Nephron (organoid): ENCODE results near the gene DIS3L2.

Experiments used
- H3K27ac Mint-ChIP-seq, 3 experiments: 2 replicates each; pipeline ENCODE4 v1.8.0; 2020; ENCODE audit warnings: mixed read lengths in 3 of 3, mild to moderate bottlenecking in 2 of 3, moderate library complexity in 1 of 3
- H3K27me3 Mint-ChIP-seq: 2 replicates; pipeline ENCODE4 v1.8.0; 2021; ENCODE audit warnings: low read depth, mild to moderate bottlenecking, moderate library complexity, mixed read lengths
- H3K36me3 Mint-ChIP-seq: 2 replicates; pipeline ENCODE4 v1.8.0; 2020; ENCODE audit warnings: low read depth, mixed read lengths
- H3K4me1 Mint-ChIP-seq: 2 replicates; pipeline ENCODE4 v1.8.0; 2020; ENCODE audit warnings: mixed read lengths
- H3K4me3 Mint-ChIP-seq, 3 experiments: 2 replicates each; pipeline ENCODE4 v1.8.0; 2020; ENCODE audit warnings: mild to moderate bottlenecking in 3 of 3, mixed read lengths in 3 of 3, moderate library complexity in 2 of 3
- H3K9me3 Mint-ChIP-seq: 2 replicates; pipeline ENCODE4 v1.8.0; 2020; ENCODE audit warnings: mixed read lengths
- CTCF ChIP-seq, 3 experiments: fragments of 200-600 bp; sonication (generic); IDR thresholded peaks; one replicate each; pipeline ENCODE4 v1.5.0; 2021; ENCODE audit warnings: antibody characterized with exemption in 3 of 3; ENCODE audit not compliant: unreplicated experiment in 3 of 3

DIS3L2 gene

GRCh38 chr2:232345251-232345650 lies 383.7 kb downstream of the DIS3L2 start:
- Mint-ChIP-seq H3K4me1 (no peaks in the 10 kb centered on the region), H3K9me3 (peaks cover 6% of the 10 kb centered on the region), H3K27me3 (peaks cover 4% of the 10 kb centered on the region), H3K36me3 (no peaks in the 10 kb centered on the region), H3K27ac (no peak overlapping the region), H3K4me3 (no peak overlapping the region)
- no peak for TF ChIP-seq CTCF (IDR thresholded peaks at IDR 0.05; ENCODE audit: unreplicated experiment in 3 of 3)

- Mint-ChIP-seq H3K27me3 (peaks cover 4% of the 10 kb centered on the region), H3K9me3 (peaks cover 6% of the 10 kb centered on the region), H3K4me3 (no peak overlapping the region), H3K27ac (no peak overlapping the region), H3K36me3 (no peaks in the 10 kb centered on the region), H3K4me1 (no peaks in the 10 kb centered on the region)
- no peak for TF ChIP-seq CTCF (IDR thresholded peaks at IDR 0.05; ENCODE audit: unreplicated experiment in 3 of 3)
These were observed 385.9 kb downstream of the DIS3L2 start for GRCh38 chr2:232347369-232347768.

- no peak overlapping the region for H3K4me3 Mint-ChIP-seq
- no peaks in the 10 kb centered on the region for H3K36me3 Mint-ChIP-seq
- peaks cover 6% of the 10 kb centered on the region for H3K9me3 Mint-ChIP-seq
- no peaks in the 10 kb centered on the region for H3K4me1 Mint-ChIP-seq
- peaks cover 10% of the 10 kb centered on the region for H3K27me3 Mint-ChIP-seq
- H3K27ac Mint-ChIP-seq: no peak overlapping the region
- no peak for TF ChIP-seq CTCF (IDR thresholded peaks at IDR 0.05; ENCODE audit: unreplicated experiment in 3 of 3)
These were observed 387.4 kb downstream of the DIS3L2 start for GRCh38 chr2:232348936-232349335.

- H3K27me3 Mint-ChIP-seq: peaks cover 10% of the 10 kb centered on the region
- H3K4me3 Mint-ChIP-seq: no peak overlapping the region
- no peak overlapping the region for H3K27ac Mint-ChIP-seq
- no peaks in the 10 kb centered on the region for H3K4me1 Mint-ChIP-seq
- no peak for TF ChIP-seq CTCF (IDR thresholded peaks at IDR 0.05; ENCODE audit: unreplicated experiment in 3 of 3)
- no peaks in the 10 kb centered on the region for H3K36me3 Mint-ChIP-seq
- peaks cover 6% of the 10 kb centered on the region for H3K9me3 Mint-ChIP-seq
These were observed 388.0 kb downstream of the DIS3L2 start for GRCh38 chr2:232349546-232349945.

GRCh38 chr2:232349946-232350635 lies 388.6 kb downstream of the DIS3L2 start:
- Mint-ChIP-seq H3K9me3 (peaks cover 6% of the 10 kb centered on the region), H3K27ac (no peak overlapping the region), H3K4me1 (no peaks in the 10 kb centered on the region), H3K27me3 (peaks cover 10% of the 10 kb centered on the region), H3K36me3 (no peaks in the 10 kb centered on the region), H3K4me3 (no peak overlapping the region)
- TF ChIP-seq CTCF (IDR thresholded peaks at IDR 0.05; ENCODE audit: unreplicated experiment in 3 of 3): no peak
